ENCODE data around the gene MORF4L1. TPM values are rescaled to one million over a fixed set of nuclear protein-coding genes. Genes with fewer than 3 reads are reported as not detected.
A peak's percentile ranks its signal among the peaks of the same experiment; 100 is the strongest.

Gene MORF4L1
- polyA plus RNA-seq (2012; ENCODE audit: insufficient read depth, insufficient read length, low read depth), result 455 TPM

- no peak for TF ChIP-seq CTCF (IDR thresholded peaks at IDR 0.05; ENCODE audit: low read depth, low read length)
- Histone ChIP-seq H3K36me3 (peaks cover 8% of the 10 kb centered on the region), H3K9me3 (no peaks in the 10 kb centered on the region), H3K4me3 (ENCODE audit: low read depth, low read length) (peak within 1 kb of the TSS; percentile 94), H3K4me1 (no peaks in the 10 kb centered on the region), H3K27me3 (no peaks in the 10 kb centered on the region)
- DNase-seq, result peak; percentile 99
Observed at GRCh38 chr15:78872155-78872971, at the start of gene MORF4L1. MORF4L1 (plus strand) TSS chr15:78872890; CDS start chr15:78873018, 128 bp downstream.

- TF ChIP-seq CTCF (IDR thresholded peaks at IDR 0.05; ENCODE audit: low read depth, low read length), result no peak
- DNase-seq, result no peak
- Histone ChIP-seq H3K36me3 (no peaks in the 10 kb centered on the region), H3K4me3 (ENCODE audit: low read depth, low read length) (no peak overlapping the region), H3K27me3 (no peaks in the 10 kb centered on the region), H3K4me1 (peaks cover 16% of the 10 kb centered on the region), H3K9me3 (no peaks in the 10 kb centered on the region)
Observed at GRCh38 chr15:78828920-78829319, 43.8 kb upstream of the MORF4L1 start.

GRCh38 chr15:78830514-78831228 lies 42.0 kb upstream of the MORF4L1 start:
- H3K4me1 ChIP-seq, result peaks cover 10% of the 10 kb centered on the region
- TF ChIP-seq CTCF (IDR thresholded peaks at IDR 0.05; ENCODE audit: low read depth, low read length), result no peak
- H3K4me3 ChIP-seq (ENCODE audit: low read depth, low read length), result no peak overlapping the region
- no peak for DNase-seq
- H3K27me3 ChIP-seq, result no peaks in the 10 kb centered on the region
- no peaks in the 10 kb centered on the region for H3K9me3 ChIP-seq
- no peaks in the 10 kb centered on the region for H3K36me3 ChIP-seq

- H3K27me3 ChIP-seq, result no peaks in the 10 kb centered on the region
- DNase-seq, result no peak
- H3K4me1 ChIP-seq, result peaks cover 6% of the 10 kb centered on the region
- H3K4me3 ChIP-seq (ENCODE audit: low read depth, low read length), result no peak overlapping the region
- no peaks in the 10 kb centered on the region for H3K36me3 ChIP-seq
- no peak for TF ChIP-seq CTCF (IDR thresholded peaks at IDR 0.05; ENCODE audit: low read depth, low read length)
- no peaks in the 10 kb centered on the region for H3K9me3 ChIP-seq
Observed at GRCh38 chr15:78831229-78832207, 41.2 kb upstream of the MORF4L1 start.

- DNase-seq, result no peak
- no peak overlapping the region for H3K4me3 ChIP-seq (ENCODE audit: low read depth, low read length)
- no peaks in the 10 kb centered on the region for H3K9me3 ChIP-seq
- H3K27me3 ChIP-seq, result no peaks in the 10 kb centered on the region
- H3K36me3 ChIP-seq, result no peaks in the 10 kb centered on the region
- H3K4me1 ChIP-seq, result no peaks in the 10 kb centered on the region
- TF ChIP-seq CTCF (IDR thresholded peaks at IDR 0.05; ENCODE audit: low read depth, low read length), result no peak
Observed at GRCh38 chr15:78836333-78836732, 36.4 kb upstream of the MORF4L1 start.
